ENCODE results near the gene DVL1.

Gene DVL1

DNA sequence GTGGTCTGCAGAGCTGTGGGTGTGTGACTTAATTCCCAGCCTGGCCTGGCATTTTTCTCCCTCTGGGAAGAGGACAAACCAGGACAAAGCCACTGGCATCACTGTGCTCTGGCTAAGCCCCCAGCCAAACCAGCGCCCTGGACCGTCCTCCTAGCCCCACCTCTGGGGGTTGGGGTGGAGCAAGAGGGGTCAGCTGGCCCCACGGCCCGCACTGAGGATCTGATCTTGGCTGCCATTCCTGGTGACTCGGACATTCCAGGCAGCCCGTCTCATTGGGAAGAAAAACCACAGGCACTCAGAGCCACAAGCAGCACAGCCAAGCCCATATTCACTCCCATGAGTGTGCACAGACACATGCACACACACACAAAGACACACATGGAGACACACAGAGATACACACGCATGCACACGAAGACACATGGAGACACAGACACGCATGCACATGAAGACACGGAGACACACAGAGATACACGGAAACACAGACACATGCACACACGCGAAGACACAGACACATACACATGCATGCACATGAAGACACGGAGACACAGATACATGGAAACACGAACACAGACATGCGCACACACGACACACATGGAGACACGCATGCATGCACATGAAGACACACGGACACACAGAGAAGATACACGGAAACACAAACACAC lies 11.4 kb upstream of the DVL1 start:
- Histone ChIP-seq H3K9ac (ENCODE audit: low read length) (no peak overlapping the region), H3K27ac (ENCODE audit: low read depth, low read length) (peak overlapping the region; percentile 46), H3K36me3 (ENCODE audit: insufficient read depth, low read length) (no peaks in the 10 kb centered on the region), H3K4me1 (ENCODE audit: insufficient read depth, low read length) (peaks cover 36% of the 10 kb centered on the region), H3K27me3 (ENCODE audit: control insufficient read depth in 1 of 2, insufficient read depth in 2 of 2, low read length in 2 of 2) (peaks cover 0 to 4% of the 10 kb centered on the region in 2 donors), H3K4me3 (ENCODE audit: low read depth in 1 of 2, low read length in 2 of 2) (no peak overlapping the region), H3K9me3 (ENCODE audit: low read length) (no peaks in the 10 kb centered on the region)

DNA sequence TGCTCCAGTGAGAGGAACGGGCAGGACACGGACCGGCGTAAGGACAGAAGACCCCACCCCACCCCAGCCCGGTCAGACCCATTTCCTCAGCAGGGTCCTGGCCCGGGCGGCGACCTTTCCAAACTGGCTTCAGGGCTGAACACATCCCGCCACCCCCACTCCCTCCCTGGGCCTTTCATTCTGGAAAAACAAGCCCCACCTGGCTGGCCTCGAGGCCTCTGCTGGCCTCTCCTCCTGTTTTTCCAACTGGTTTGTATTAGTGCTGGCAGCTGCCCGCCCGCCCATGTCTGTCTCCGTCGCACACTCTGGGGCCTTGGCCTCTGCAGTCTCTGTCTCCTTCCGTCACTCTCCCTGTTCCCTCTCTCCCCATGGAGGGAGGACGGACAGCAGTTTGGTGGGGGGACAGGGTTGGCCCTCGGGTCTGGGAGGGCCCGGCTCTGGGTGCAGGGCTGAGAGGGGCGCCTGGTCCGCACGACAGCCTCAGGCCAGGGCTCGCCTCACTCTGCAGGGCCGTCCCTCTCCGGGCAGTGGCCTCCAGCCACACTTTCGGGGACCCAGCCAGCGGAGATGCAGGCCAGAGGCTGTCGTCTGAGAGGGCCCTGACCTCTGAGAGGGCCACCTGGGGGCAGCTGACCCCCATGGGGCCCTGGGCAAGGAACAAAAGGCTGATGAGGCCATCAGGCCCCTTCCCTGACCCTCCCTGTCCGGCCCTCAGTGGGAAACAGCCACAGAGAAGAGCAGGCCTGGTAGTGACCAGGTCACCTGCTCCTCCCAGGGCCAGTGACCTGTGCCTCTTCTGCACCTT lies 10.6 kb upstream of the DVL1 start:
- H3K27ac ChIP-seq (ENCODE audit: low read depth, low read length), result peak overlapping the region; percentile 46
- H3K4me1 ChIP-seq (ENCODE audit: insufficient read depth, low read length), result peaks cover 36% of the 10 kb centered on the region
- no peak overlapping the region for H3K9ac ChIP-seq (ENCODE audit: low read length)
- no peaks in the 10 kb centered on the region for H3K36me3 ChIP-seq (ENCODE audit: insufficient read depth, low read length)
- peaks cover 0 to 4% of the 10 kb centered on the region in 2 donors for H3K27me3 ChIP-seq (ENCODE audit: control insufficient read depth in 1 of 2, insufficient read depth in 2 of 2, low read length in 2 of 2)
- no peaks in the 10 kb centered on the region for H3K9me3 ChIP-seq (ENCODE audit: low read length)
- no peak overlapping the region for H3K4me3 ChIP-seq (ENCODE audit: low read depth in 1 of 2, low read length in 2 of 2)

DNA sequence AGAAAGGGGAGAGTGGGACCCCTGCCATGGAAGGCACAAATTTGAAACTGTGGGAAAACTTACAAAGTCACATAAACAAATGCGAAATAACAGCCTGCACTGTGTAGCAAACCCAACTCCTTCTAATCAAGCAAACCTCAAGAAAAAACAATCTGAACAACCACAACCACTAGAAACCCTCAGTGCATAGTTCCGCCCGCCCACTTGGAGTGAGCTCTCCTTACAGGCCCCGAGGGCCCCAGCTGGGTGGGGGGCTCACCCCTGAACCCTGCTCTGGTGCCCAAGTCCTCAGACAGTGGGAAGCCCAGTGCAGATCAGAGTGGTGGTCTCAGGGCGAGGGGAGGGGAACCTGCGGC lies 10.1 kb upstream of the DVL1 start:
- peak overlapping the region; percentile 46 for H3K27ac ChIP-seq (ENCODE audit: low read depth, low read length)
- no peak overlapping the region for H3K4me3 ChIP-seq (ENCODE audit: low read depth in 1 of 2, low read length in 2 of 2)
- H3K9ac ChIP-seq (ENCODE audit: low read length), result no peak overlapping the region
- H3K27me3 ChIP-seq (ENCODE audit: control insufficient read depth in 1 of 2, insufficient read depth in 2 of 2, low read length in 2 of 2), result peaks cover 0 to 4% of the 10 kb centered on the region in 2 donors
- peaks cover 36% of the 10 kb centered on the region for H3K4me1 ChIP-seq (ENCODE audit: insufficient read depth, low read length)
- H3K9me3 ChIP-seq (ENCODE audit: low read length), result no peaks in the 10 kb centered on the region
- no peaks in the 10 kb centered on the region for H3K36me3 ChIP-seq (ENCODE audit: insufficient read depth, low read length)

DNA sequence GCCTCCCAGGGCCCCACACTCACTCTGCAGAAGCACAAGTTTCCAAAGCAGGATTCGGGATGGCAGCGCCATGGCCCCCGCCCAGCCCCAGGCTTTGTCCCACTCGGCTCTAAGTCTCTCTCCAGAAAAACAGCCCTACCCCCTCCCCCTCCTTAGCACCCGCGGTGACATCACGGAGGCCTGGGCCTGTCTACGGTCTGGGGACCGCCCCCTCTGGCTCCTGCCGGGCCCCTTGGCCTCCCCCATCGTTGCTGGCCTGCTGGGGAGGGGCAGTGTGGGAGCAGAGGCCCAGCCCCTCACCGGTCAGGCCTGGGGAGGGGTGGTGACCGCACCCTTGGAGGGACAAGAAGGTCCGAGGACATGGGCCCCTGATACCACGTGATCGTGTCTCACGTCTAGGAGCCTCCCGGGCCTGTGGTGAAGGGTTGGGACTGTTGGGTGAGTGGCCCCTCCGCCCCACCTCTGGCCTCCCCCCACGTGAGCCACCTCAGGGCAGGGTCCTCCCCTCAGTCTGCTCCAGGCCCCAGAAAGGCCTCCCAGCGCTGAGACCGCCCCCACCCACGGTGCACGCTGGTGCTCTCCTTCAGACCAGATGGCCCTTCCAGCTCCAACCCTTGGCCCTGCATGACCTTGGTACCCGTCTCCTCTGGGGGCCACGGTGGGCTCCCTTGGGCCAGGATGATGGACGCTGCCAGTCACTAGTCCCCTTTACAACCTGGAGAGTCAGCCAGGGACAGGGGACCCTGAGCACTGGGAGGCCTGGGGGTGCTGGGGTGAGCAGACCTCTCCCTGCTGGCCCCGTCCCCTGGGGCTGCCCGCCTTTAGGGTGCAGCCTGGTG lies 9.4 kb upstream of the DVL1 start, which contains the start of gene MXRA8:
TSS of gene MXRA8 (minus strand) at position 123 of the 839 bp plus-strand sequence. CDS start at position 72, 51 bp downstream.
- no peaks in the 10 kb centered on the region for H3K9me3 ChIP-seq (ENCODE audit: low read length)
- peaks cover under 1% of the 10 kb centered on the region for H3K36me3 ChIP-seq (ENCODE audit: insufficient read depth, low read length)
- H3K27ac ChIP-seq (ENCODE audit: low read depth, low read length), result peak within 1 kb of the TSS; percentile 46
- peaks cover 0 to 4% of the 10 kb centered on the region in 2 donors for H3K27me3 ChIP-seq (ENCODE audit: control insufficient read depth in 1 of 2, insufficient read depth in 2 of 2, low read length in 2 of 2)
- H3K4me1 ChIP-seq (ENCODE audit: insufficient read depth, low read length), result peaks cover 41% of the 10 kb centered on the region
- H3K4me3 ChIP-seq (ENCODE audit: low read depth in 1 of 2, low read length in 2 of 2), result peak within 1 kb of the TSS; percentile 50 to 87
- H3K9ac ChIP-seq (ENCODE audit: low read length), result peak within 1 kb of the TSS; percentile 61

DNA sequence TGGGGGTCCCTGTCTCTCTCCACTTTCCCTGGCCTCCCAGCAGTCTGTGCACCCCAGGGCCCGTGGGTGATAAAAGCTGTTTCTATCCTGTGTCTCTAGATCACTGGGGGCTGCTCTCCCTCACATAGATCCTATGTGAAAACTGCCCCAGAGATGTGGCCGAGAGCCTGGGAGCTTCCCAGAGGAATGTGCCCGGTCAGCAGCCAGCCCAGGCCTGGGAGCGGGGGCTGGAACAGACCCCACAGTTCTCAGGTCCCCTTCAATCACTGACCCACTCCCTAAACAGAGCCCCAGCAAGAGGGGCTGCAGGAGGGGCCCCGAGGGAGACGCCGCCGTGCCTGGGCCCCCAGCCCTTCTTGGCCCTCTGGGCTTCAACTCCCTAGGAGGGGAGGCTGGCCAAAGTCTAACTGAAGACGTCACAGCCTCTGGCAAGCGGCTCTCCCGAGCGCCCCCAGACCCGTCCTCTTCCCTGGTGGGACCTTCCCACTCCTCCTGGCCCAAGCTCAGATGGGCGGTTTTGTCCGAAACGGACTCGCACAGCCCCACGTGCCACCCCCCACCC lies 8.7 kb upstream of the DVL1 start:
- Histone ChIP-seq H3K36me3 (ENCODE audit: insufficient read depth, low read length) (peaks cover 7% of the 10 kb centered on the region), H3K9ac (ENCODE audit: low read length) (peak overlapping the region; percentile 61), H3K9me3 (ENCODE audit: low read length) (no peaks in the 10 kb centered on the region), H3K4me1 (ENCODE audit: insufficient read depth, low read length) (peaks cover 41% of the 10 kb centered on the region), H3K27me3 (ENCODE audit: control insufficient read depth in 1 of 2, insufficient read depth in 2 of 2, low read length in 2 of 2) (peaks cover 0 to 8% of the 10 kb centered on the region in 2 donors), H3K4me3 (ENCODE audit: low read depth in 1 of 2, low read length in 2 of 2) (peak overlapping the region; percentile 50 to 87), H3K27ac (ENCODE audit: low read depth, low read length) (peak overlapping the region; percentile 46)

DNA sequence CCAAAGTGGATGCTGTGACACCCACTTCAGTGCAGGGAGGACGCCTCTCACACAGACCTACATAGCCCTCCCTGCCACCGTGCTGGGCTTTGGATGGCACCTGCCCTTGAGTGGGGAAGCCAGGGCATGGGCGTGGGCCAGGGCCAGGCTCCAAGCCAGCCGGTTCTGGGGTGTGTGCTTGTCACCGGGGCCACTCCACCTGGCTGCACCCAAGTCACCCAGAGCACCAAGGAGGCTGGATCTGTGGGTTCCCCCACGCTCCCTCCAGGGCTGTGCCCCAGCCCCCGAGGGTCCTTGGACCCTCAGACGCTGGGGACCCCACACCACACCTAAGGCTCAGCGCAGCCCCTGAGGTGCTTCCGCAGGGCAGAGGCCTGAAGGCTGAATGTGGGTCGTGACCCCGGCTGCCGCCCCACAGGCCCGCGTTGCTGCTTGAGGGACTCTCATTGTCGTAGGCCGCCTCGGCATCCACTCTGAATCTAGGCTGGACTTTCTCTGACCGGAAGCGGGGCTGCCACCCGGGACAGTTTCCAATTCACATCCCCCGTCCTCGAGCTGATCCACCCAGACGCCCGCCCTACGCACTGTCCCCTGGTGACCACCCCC lies 7.7 kb upstream of the DVL1 start:
- Histone ChIP-seq H3K9ac (ENCODE audit: low read length) (peak overlapping the region; percentile 61), H3K4me3 (ENCODE audit: low read depth in 1 of 2, low read length in 2 of 2) (peak overlapping the region; percentile 50 to 87), H3K36me3 (ENCODE audit: insufficient read depth, low read length) (peaks cover 18% of the 10 kb centered on the region), H3K27ac (ENCODE audit: low read depth, low read length) (peak overlapping the region; percentile 46), H3K4me1 (ENCODE audit: insufficient read depth, low read length) (peaks cover 48% of the 10 kb centered on the region), H3K9me3 (ENCODE audit: low read length) (no peaks in the 10 kb centered on the region), H3K27me3 (ENCODE audit: control insufficient read depth in 1 of 2, insufficient read depth in 2 of 2, low read length in 2 of 2) (peaks cover 0 to 10% of the 10 kb centered on the region in 2 donors)

DNA sequence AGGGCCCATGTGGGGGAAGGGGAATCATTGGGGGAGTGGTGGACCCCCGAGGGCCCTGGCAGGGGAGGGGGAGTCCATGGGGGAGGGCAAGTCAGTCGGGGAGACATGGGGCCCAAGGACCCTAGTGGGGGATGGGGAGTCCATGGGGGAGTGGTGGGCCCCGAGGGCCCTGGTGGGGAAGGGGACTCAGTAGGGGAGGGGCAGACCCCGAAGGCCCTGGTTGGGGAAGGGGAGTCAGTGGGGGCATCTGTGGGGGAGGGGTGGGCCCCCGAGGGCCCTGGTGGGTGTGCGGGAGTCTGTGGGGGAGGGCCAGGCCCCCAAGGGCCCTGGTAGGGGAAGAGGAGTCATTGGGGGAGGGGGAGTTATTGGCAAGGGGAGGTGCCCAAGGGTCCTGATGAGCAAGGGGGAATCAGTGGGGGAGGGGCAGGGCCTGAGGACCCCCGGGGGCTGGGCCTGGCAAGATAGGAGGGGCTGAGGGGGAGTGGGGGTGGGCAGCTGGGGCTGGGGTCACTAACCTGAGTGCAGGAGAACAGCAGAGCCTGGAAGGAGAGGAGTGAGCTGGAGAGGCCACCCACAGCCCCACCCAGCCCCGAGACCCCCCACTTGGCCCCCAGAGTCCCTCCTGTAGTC lies 7.1 kb upstream of the DVL1 start:
- peaks cover 0 to 10% of the 10 kb centered on the region in 2 donors for H3K27me3 ChIP-seq (ENCODE audit: control insufficient read depth in 1 of 2, insufficient read depth in 2 of 2, low read length in 2 of 2)
- H3K9me3 ChIP-seq (ENCODE audit: low read length), result no peaks in the 10 kb centered on the region
- peak overlapping the region; percentile 20 to 87 for H3K4me3 ChIP-seq (ENCODE audit: low read depth in 1 of 2, low read length in 2 of 2)
- peaks cover 46% of the 10 kb centered on the region for H3K4me1 ChIP-seq (ENCODE audit: insufficient read depth, low read length)
- H3K27ac ChIP-seq (ENCODE audit: low read depth, low read length), result peak overlapping the region; percentile 46
- H3K36me3 ChIP-seq (ENCODE audit: insufficient read depth, low read length), result peaks cover 18% of the 10 kb centered on the region
- no peak overlapping the region for H3K9ac ChIP-seq (ENCODE audit: low read length)

DNA sequence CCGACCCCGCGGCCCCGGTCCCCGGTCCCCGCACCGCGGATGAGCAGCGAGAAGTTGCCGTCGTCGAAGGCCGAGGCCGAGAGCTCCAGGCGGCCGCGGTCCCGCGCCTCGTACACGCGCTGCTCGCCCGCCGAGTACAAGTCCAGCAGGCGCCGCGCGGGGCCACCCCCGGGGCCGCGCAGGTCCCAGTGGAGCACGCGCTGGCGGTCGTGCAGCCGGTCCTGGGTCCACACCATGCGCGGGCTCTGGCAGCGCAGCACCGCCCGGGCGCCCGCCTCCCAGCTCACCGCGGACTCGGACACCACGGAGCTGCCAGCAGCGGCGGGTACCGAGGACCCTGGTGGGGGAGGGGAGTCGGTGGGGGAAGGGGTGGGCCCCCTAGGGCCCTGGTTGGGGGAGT lies 6.2 kb upstream of the DVL1 start:
- Histone ChIP-seq H3K36me3 (ENCODE audit: insufficient read depth, low read length) (peaks cover 18% of the 10 kb centered on the region), H3K4me1 (ENCODE audit: insufficient read depth, low read length) (peaks cover 38% of the 10 kb centered on the region), H3K4me3 (ENCODE audit: low read depth in 1 of 2, low read length in 2 of 2) (peak overlapping the region in 1 of 2 donors; percentile 7), H3K27ac (ENCODE audit: low read depth, low read length) (no peak overlapping the region), H3K27me3 (ENCODE audit: control insufficient read depth in 1 of 2, insufficient read depth in 2 of 2, low read length in 2 of 2) (peaks cover 0 to 10% of the 10 kb centered on the region in 2 donors), H3K9me3 (ENCODE audit: low read length) (no peaks in the 10 kb centered on the region), H3K9ac (ENCODE audit: low read length) (no peak overlapping the region)

DNA sequence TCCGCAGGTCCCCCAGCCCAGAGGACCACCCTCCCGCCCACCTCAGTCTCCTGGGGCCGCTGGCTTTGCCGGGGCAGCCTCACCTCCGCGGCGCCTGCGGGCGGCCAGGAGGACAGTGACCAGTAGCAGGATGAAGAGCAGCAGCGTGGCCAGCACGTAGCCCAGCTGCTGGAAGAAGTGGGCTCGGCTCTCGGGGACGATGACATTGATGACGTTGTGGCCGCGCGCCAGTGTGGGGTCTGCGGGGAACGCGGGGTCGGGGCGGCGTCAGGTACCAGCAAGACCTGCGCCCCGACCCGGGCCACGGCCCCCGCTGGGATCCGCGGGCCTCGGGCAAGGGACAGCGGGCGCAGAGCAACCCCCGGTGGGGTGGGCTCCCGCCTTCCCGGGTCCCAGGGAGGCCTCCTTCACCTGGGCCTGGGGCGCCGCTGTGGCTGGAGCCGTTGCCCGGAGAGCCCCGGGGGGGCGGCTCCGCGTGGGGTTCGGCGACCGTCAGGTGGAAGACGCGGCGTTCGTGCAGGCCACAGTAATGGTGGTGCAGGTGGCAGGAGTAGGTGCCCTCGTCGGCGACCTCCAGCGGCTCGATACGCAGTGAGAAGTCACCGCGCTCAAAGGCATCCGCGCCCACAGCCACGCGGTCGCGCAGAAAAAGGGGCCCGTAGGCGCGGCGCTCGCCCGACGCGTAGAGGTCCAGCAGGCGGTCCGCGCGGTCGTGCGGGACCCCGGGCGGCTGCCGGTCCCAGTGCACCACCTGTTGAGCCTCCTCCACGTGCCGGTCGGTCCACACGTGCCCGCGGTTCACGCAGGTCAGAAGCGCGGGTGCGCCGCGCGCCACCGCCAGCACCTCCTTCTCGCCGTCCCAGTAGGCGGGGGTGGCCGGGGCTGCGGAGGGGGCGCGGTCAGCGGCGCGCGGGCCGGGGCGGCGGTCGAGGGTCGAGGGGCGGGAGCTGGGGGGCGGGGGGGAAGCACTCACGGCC lies 5.3 kb upstream of the DVL1 start:
- Histone ChIP-seq H3K9ac (ENCODE audit: low read length) (no peak overlapping the region), H3K9me3 (ENCODE audit: low read length) (no peaks in the 10 kb centered on the region), H3K27me3 (ENCODE audit: control insufficient read depth in 1 of 2, insufficient read depth in 2 of 2, low read length in 2 of 2) (peaks cover 0 to 10% of the 10 kb centered on the region in 2 donors), H3K4me3 (ENCODE audit: low read depth in 1 of 2, low read length in 2 of 2) (peak overlapping the region in 1 of 2 donors; percentile 7), H3K27ac (ENCODE audit: low read depth, low read length) (no peak overlapping the region), H3K4me1 (ENCODE audit: insufficient read depth, low read length) (peaks cover 32% of the 10 kb centered on the region), H3K36me3 (ENCODE audit: insufficient read depth, low read length) (peaks cover 18% of the 10 kb centered on the region)

All from muscle layer of colon (tissue), 2 donors.